Measurements from ENCODE around the gene BAG5.

BAG5 gene

DNA sequence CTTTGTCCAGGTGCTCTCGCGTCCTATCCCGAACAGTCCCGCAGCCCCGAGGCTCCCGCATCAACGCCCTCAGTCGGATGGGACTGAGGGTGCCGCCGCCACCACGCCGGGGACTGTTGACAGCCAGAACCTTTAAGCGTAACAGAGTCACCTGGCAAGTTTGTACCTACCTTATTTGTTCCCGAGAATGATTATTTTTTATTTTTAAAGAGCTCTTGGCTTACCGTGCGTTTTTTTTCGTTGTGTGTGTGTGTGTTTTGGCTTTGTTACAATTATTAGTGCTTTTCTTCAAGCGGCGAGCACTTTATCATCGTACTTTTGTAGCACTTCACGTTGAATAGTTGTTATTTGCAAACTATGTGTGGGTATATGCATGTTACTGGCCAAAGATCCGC, 766 bp upstream of the BAG5 start:
- no peak for DNase-seq

DNA sequence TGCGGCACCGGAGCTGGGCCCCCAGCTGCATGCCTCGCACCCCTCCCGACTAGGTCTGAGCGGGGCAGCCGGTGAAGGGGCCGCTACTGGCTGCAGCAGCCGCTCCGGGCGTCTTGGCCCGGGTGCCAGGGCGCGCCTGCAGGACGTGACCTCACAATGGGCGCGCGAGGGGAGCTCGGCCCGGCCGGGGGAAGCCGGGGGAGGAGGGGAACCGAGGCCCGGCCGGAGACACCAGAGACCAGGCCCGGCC, 353 bp downstream of the BAG5 start:
- no peak for DNase-seq

DNA sequence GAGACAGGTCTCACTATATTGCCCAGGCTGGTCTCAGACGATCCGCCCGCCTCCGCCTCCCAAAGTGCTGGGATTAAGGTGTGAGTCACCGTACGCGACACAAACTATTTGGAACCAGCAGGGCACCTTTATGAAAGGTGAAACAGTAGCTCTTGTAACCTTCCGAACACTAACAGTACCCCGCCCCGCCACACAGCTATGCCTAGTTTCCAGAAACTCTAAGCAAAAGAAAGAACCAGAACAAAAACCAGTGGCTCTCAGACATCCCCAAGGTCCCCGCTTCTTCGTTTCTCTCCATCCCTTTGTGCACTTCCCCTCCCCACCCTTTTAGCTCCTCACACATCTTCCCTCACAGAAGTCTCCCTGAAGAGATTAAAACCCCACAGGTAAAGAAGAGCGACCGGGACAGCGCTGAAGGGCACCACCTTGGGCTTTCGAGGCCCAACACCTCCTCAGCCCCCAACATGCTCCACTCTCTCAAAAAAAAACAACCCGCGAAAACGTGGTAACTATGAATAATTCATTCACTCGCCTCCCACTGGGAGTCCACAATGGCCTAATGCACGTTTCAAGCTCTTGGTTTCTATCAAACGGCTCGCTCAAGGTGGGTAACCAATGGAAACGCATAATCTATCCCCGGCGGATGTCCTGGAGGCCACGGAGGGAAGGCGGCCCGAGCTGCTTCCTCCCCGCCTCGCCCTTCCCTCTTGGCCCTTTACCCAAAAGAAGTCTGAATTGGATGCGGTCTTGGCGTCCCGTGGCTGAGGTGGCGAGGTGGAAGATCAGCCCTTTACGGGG, 877 bp downstream of the BAG5 start:
- DNase-seq = no peak

DNA sequence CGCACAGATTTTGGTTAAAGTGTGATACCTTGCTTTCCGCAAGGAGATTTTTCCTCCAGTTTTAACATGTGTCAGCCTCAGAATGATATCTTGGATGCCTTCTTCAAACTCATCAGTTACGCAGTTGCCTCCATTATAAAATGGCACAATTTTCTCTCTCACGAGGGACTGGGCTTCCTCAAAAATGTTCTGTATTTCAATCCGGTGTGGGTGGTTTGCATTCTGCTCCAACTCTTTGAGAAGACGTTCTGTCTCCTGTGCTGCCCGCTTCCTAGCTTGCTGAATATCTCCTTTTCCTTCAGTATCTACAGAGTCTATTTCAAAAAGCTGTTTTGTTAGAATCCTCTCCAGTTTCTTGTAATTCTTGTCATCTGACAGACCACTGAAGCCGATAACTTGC, 1.8 kb downstream of the BAG5 start:
- no peak for DNase-seq

DNA sequence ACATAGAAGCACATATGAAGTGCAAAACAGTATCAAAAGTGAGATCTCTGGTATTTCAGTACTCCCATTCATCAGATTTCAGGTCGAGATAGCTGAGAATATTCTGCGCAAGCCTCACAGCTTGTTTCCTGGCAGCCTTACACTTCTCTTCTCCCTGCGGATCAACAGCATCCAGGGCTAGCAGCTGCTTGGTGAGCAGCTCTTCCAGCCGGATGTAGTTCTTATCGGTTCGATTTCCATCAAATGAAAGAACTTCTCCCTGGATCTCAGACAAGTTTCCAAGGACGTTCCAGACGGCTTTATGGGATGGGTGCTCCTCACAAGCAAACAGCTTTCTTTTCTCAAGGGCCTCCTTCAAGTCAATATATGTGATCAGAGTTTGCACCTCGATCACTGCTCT, 2.7 kb downstream of the BAG5 start:
- DNase-seq = no peak

DNA sequence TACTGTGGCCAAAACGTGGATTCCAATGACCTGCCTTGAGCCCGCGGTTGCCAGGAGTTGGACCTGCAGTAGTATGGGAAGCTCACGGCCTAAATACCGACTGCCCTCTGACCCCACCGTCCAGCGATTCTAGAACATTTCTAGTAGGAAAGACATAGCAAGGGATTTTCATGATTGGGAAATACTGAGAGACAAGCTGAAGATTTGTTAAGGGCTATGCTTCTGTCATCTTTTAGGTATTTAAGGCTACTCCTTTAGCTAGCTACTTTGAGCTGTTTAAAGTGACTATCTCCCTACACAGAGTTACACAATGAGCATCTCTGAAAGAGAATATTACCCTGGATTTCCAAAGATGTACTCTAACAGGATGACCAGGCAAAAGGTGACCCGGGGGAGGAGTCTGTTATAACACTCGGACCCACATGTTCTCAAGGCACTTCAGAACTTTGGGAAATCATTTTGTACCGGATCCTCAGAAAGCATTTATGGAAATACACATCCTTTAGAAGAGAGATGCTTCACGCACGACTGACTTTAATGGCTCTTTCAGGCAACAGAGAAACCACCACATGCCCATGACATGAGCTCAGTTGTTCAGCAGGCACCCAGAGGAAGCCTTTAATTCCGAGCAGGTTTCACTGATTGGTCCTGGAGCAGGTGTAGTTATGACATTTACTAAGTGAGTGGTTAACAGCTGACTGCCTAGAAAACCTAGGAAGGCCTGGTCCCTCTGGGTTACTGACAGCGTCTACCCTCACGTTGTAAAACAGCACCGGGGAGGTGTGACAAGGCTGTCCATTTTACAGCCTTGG, 4.2 kb downstream of the BAG5 start:
- DNase-seq = peak; percentile 82

DNA sequence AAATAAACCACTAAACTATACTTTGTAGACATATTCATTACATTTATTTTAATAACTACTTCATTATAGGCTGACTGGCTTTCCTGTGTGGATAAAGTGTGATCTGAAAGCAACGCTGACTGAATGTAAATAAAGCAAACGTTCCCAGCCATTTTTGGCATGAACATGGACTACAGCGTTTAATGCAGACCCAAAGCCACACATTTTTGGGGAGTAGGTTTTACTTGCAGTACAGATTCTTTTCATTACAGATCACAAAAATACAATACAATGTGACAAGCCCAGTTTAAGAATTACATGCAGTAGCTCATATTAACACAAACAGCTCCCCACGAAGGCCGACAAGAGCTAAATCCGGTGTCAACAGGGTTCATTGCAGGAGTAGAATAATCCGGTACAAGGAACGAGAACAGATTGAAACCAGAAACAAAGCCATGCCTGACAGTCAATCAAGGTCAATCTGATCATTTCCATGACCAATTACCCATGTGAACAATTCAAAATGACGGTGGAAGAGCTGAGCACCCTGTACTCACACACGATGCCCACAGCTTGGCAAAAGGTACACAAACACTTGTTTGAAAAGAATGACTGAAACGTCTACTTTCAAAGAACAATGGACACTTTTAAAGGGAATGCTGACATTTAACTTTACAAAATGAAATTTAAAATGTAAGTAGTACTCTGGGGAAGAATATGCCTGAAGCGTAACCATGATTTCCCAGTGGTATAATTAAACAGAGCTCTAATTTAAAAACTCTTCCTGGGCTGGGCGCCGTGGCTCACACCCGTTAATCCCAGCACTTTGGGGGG, 5.3 kb downstream of the BAG5 start:
- DNase-seq = no peak

DNA sequence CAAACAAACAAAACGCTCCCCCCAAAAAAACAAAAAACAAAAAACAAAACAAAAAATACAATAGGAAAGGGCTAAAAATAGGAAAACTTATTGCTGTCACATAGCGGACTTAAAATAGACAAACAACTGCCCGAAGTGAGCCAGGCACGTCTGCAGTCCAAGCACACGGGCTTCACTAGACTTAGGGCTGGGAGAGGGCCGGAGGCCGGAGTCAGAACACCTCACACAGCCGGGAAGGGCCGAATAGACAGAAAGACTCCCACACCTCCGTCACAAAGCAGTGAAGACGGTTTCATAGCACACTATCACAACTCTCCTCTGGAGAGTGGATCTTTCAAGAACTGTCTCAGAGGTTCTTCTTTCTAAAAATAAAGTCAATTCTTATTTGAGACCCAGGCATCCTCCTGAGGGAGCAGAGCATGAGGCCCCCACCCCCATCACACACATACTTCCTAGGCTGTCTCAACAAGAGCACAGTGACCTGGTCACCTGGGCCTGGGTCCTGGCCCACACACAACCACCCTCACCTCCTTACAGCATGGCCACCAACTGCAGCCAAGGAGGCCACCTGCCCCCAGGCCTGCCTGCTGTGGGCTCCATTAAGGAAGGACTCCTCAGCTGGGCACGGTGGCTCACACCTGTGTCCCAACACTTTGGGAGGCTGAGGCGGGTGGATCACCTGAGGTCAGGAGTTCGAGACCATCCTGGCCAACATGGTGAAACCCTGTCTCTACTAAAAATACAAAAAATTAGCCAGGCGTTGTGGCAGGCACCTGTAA, 6.7 kb downstream of the BAG5 start:
- no peak for DNase-seq

DNA sequence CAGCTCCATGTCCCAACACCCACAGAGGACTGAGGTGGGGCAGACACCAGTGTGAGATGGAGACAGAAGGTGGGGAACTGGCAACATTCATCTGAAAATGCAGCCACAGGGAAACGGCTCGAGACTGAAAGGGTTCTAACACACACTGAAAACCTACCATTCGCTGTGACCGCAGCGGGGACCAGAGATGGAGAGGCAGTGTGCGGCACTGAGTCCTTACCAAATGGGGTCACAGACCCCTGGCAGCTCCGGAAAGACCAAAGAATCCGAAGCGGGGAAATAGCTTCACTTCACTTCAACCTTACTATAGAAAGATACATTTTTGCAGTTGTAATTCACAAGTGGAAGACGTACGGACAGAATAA, 9.6 kb downstream of the BAG5 start:
- DNase-seq = no peak

DNA sequence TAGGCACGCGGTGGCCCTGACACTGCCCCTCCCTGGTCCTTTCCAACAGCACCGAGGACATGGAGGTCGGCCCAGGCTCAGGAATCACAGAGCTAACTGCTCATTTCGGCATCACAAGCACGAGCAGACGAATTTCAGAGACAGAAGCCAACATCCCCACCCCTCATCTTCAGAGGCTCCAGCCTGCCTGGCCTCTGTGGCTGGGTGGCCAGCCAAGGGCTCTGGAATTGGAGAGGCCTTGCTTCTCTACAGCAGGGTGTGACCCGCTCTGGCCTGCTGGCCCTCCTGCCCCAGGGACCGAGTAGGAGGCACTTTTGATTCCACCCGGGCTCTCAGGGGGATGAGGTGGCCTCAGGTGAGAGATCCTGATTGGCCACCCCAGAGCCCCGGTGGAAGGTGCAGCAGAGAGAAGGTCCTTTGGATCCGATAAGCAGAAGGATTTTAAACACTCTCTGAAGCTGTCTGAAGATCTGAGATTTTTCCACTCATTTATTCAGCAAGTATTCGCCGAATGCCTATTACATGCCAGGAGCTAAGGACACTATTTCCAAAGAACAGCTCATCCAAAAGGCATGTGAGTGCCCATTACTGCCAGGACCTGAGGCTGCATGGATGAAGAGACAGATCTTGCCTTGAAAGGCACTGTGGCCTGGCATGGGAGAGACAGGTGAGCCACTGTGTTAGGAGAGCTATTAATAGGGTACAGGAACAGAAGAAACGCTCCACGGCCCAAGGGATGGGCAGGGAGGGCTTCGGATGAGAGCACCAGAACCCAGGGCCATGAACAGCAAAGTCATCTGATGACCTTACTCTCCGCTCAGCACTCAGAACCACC, 10.2 kb downstream of the BAG5 start:
- DNase-seq = no peak

DNA sequence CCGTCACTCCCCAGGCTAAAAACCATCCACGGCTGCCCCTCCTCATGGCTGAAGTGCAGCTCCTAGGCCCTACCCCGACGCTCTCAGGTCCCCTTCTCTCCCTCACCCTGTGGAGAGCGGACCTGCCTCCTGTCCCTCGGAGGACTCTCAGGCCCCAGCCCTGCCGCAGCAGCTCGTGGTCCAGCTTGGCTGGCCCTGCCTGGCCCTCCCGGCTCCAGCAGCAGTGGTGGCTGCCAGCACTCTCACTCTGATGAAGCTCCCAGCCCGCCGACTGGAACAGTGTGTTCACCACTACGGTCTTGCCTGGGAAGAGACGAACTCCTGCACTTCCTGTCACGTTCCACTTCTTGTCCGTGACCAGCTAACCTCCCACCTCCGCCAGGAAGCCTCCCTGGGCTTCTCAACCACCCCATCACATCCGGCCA, 11.1 kb downstream of the BAG5 start:
- DNase-seq = no peak

DNA sequence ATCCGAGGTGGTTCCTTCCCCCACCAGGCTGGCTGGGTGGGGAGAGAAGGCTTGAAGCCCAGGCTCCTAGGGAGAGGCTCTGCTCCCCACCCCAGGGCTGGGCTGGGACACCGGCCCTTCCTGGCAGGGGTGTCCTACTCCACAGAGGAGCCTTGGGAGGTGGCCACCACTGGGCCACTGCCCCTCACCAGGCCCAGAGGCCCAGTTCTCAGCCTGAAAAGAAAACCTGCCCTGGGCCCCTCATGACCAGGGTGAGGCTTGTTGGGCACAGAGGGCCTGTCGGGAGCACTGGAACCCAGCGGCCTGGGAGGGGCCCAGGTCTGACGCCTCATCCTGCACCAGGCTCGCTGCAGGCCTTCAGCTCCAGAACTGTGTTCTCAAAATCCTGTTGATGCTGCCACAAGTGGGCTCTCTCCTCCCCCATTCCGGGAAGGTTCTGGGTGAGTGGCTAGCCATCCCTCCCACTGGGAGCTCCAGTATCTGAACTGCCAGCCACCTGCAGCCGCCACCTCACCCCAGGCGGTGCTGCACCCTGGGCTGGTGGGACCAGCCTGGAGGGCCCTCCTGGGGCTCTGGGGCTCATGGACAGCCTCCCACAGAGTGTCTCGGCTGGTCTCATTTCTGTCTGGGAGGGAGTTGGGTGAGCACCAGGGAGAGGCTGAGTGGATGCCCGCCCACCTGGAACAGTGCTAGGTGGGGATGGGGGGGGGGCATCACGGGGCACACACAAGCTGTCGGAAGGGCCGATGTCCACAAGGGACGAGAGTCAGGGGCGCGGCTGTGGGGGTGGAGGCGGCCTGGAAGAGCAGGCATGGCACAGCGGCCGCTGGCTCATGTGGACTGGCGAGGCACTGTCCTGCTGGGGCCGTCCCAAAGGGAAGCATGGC, 11.8 kb downstream of the BAG5 start:
- DNase-seq = peak; percentile 41

DNA sequence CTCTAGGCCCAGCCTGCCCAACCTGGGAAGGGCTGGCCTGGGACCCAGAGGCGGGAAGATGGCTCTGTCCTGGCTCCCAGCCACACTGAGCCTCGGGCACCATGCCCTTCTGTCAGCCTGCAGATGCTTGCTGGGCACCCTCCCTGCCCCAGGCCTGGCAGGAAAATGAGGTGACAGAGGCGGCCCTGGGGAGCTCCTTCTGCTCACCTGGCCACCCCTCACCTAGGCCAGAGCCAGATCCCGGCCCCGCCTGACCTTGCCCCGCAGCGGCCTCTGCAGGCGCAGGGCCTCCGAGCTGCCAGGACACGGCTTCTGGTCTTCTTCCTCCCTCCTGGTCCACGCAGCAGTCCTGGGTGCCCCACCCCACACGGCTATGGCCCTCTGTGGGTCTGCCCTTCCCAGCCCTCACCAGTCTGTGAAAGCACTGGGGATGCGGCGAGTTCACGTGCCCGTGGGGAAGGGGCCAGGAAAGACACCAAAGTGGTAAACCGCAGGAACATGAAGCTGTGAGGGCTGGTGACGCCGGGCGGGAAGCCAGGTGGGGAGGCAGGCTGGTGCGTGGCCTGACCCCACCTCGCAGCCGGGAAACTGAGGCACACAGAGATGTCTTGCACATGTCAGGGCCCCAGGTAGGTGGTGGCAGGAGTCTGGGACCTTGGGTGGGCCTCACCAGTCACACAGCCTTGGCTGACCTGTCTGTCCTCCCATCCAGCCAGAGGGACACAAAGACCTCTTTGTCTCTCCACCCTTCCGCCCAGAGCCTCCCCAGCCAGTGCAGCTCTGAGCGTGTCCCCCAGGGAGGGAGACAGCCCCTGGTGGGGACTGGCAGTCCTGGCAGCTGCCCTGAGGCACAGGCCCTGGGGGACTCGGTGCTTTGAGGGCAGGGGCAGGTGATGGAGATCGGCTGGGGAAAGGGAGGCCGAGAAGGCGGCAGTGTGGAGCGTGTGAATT, 12.8 kb downstream of the BAG5 start:
- peak; percentile 63 for DNase-seq

DNA sequence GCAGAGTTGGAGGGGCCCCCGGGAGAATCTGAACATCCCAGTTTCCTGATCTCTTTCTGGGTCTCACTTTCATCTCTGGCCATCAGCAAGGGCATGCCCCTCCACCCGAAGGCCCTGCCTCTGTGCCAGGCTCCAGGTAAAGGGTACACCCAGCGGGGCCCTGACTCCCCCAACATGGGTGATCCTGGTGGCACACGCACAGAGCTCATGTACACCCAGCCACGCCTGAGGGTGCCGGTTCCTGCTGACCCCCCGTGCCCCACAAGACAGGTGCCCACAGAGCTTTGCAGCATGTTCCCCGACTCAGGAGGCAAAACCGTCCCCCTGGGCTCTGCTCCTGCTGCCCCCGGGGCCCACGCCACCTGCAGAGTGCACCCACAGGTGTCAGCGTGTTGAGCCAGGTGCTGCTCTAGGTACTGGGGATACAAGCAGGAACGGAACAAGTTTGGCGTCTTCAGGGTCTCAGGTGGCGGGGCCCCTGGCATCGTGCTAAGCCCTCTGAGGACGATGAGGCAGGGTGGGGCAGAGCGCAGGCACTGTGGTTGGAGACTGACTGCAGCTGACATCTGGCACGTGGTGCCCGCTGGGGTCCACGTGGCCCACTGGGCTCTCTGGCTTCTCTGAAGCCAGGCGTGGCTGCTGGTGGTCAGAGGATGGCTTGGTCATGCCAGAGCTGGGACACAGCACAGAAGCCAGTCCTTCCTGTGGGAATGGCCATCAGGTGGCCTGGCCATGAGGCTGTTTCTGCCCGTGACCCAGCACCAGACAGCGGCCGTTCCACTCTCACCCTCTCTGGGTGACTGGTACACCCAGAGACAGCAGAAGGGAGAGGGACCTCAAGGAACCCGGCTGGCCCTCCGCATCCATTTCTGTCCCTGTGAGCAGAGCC, 13.8 kb downstream of the BAG5 start:
- DNase-seq = no peak

DNA sequence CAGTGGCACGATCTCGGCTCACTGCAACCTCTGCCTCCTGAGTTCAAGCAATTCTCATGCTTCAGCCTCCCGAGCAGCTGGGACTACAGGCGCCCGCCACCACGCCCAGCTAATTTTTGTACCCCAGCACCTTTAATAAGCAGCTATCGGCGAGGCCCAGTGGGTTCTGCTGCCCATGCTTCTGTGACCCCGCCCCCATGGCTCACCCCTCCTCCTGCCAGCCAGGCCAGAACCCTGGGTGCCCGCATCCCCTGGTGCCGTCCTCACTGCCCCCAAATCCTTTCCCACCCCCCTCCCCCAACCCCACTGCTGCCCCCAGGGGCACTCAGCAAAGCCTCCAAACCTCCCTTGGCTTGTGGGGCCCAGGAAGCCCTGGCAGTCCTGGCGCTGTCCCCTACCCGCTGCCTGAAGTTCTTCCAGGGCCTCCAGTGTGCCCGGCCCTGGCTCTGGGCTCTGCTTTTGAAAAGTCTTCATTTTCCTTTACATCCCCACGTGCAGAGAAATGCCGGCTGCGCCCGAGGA, 14.5 kb downstream of the BAG5 start:
- no peak for DNase-seq

DNA sequence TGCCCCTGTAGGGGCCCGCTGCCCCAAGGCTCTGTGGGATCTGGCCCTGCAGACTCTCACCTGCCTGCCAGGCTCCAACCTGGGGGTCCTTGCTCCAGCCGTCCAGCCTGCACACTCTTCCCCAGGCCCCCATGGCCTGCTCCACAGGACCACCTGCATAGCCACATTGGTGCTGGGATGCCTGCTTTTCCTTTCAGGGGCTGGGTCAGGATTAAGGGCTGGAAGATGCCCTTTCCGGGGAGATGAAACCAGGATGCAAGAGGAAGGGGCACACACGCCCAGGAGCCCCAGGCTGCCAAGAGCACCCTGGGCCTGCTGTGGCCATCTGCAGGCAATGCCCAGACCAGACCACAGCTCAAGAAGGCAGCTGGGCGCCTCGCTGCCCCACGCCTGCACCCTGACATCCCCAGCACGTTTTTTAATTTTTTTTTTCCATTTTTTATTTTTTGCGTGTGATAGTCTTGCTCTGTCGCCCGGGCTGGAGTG, 15.0 kb downstream of the BAG5 start:
- DNase-seq = no peak

DNA sequence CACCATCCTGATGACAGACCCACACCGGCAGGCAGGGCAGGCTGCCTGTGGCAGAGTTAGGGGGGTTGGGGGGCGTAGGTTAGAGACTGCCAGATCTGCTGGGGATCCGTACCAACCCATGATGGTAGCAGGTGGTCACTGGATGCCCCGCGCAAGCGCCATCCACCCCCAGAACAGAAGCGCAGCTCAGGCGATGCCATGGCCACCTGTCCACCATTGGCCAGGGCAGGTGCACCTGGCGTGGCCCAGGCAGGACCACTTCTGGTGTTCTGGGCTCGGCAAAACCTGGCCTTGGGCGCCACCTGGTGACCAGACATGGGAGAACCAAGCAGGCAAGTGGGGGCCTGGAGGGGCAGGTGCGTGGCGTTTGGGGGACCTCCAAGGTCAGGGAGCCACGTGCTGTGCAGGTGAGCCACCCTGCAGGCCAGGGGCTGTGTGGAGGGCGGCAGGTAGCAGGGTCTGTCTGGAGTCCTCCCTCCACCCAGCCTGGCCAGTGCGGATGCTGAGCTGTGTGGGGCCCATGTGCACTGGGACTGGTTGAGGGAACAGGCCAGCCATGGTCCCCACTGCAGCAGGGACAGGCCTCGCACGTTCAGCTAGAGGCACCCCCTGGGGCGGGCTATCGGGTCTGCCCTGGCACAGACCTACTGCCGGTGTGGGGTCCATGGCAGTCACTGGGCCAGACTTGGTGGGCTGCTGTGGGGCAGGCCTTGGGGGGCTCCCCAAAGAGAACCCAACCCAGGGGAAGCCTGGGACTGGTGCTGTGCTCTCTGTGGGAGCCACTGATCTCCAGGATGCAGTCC, 15.6 kb downstream of the BAG5 start:
- DNase-seq = peak; percentile 18
